OCI-M1 (cell line): ENCODE data around the gene SPDYE17.
"Not testable (repeated sequence)": the region's sequence is repeated elsewhere in the genome, so short reads cannot be mapped to it uniquely, and the experiment has no call there.

Experiments used
- DNase-seq: peaks from one replicate; lab custom pipeline; 2025; lab: John Stamatoyannopoulos, UW

The SPDYE17 gene

DNA sequence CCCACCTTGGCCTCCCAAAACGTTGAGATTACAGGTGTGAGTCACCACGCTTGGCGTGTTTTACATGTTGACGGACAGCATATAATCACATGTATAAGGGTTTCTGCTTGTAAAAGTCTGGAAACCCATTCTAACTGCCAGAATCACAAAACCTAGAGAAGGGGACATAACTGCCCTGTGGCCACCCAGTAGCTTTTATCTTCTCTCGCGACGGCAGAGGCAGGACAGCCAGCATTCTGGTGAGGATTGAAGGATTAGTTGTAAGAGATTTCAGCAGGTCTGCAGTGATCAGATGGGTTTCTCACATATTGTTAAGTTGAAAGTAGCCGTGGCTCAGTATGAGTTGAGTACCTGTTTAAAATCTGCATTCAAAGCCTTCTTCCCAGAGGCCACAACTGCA lies 59.8 kb downstream of the SPDYE17 start:
- DNase-seq, result not testable (repeated sequence)
